ENCODE data around the gene RREB1.
"Not testable (repeated sequence)": the region's sequence is repeated elsewhere in the genome, so short reads cannot be mapped to it uniquely, and the experiment has no call there.

RREB1 gene

GRCh38 chr6:7247828-7248227, 140.1 kb downstream of the RREB1 start:
- no peak for DNase-seq

- no peak for DNase-seq
Measured at GRCh38 chr6:7249391-7249790, 141.6 kb downstream of the RREB1 start.

GRCh38 chr6:7249946-7250643, 142.3 kb downstream of the RREB1 start:
- no peak for DNase-seq

- no peak for DNase-seq
Measured at GRCh38 chr6:7250812-7251211, 143.1 kb downstream of the RREB1 start.

DNA sequence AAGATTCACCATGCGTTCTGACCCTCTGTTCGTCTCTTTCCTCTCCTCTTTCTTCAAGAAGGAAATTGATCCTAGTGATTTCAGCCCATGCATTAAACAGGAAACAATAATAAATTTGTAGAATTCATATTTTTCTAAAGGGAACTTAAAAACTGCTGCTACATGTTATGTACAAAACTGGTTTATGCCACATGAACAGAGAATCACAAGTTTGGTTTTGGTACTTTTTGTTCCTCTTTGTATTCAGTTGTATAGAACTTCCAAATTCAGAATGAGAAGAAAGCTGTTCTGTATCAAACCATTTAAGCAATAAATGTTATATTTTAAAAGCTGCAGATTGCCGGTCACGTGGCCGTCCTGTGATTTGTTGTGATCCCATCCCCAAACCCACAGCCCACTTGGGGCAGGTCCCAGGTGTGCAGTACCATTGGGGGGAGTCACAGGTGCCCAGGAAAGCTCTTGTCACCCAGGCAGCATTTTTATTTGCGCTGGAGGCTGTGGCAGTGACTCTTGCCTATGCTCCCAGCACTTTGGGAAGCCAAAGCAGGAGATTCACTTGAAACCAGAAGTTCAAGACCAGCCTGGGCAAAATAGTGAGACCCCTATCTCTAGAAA, 144.0 kb downstream of the RREB1 start:
- DNase-seq = no peak

DNA sequence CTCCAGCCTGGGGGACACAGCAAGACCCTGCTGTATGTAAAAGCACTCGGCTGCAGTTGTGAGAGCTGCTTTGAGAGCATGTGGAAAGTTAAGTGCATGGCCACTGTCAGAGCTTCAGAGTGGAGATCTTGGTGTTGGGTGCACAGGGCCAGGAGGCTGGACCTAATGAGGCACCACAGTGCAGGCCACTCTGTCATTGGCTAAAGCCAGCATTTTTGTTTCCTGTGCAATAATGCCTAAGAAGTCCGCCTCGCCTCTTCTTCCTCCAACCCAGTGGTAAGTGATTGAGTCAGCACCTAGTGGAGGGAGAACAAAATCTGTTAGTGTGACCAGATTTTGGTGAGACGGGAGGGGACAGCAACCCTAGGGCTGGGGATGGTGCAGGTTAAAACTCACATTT, 144.6 kb downstream of the RREB1 start:
- DNase-seq = no peak

GRCh38 chr6:7254980-7255835, 147.4 kb downstream of the RREB1 start:
- DNase-seq = no peak

DNA sequence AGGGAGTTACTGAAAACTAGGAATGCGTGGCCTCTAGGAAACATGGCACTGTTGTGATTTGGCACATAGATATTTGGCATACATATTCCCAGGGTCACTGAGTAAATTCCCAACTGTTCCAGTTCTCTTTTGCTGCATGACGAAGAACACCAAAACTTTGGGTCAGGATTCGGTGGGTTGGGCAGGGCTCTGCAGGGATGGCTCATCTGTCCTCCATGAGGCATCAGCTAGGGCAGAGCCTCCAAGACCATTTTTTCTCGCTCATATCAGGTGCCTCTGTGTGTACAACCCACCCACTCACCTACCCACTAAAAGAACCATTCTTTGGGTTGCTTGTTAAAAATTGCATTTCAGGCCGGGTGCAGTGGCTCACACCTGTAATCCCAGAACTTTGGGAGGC, 148.2 kb downstream of the RREB1 start:
- DNase-seq = no peak

GRCh38 chr6:7256785-7257184, 149.0 kb downstream of the RREB1 start:
- DNase-seq = no peak

DNA sequence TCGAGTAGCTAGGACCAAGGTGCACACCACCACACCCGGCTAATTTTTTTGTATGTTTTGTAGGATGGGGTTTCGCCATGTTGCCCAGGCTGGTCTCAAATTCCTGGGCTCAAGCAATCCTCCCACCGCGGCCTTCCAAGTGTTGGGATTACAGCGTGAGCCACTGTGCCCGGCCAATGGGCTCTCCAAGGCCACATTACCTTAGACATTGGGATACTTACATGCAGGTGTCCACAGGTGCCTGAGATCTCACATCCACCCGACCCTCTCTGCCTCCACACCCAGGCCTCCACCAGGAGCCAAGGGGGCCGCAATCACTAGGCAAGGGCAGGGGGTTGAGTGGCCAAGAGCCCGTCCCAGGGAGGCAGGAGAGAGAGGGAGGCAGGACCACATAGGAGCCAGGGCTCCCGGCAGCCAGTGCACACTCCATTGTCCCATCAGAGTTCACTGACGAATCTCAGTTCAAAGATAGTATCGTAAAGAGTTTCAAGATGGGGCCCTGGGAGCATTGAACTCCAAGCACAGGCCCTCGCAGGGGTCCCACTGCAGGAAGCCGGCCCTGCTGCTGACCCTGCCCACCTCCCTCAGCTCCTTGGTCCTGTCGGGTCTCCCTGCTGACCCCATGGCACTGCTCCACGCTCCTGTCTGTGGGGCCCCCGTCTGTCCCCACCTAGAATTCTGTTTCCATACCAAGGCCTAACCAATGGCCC, 149.9 kb downstream of the RREB1 start:
- no peak for DNase-seq

- no peak for DNase-seq
Measured at GRCh38 chr6:7258231-7258763, 150.5 kb downstream of the RREB1 start.

DNA sequence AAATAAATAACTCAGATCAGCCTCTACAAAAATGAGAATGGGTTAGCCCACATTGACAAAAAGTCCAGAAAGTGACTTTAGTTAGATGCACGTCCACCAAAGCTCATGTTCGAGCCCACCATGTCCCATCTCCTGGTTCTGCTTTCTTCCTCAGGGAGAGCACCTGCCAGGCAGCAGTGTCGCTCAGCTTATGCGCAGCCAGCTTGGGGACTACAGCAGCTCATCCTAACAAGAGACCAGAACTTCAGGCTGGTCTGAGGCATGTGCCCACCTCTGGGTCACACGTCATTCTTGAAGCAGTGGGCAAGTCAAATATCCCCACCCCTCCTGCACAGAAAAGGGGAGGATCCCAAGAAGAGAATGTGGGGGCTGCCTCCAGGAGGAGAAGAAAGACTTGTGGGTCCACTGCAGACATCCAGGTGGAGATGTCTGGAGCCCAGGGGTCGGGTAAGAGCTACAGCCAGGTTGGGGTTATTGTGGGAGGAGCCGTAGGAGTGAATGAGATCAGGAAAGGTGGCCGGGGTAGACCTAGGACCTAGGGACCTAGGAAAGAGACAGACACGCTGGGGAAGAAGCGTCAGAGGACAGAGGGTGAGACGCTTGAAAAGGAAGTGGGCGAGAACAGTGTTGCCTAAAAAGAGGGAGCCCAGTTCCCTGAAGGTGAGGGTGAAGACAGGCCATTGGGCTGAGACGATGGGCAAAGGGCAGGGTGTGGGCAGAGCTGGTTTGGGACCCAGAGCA, 152.7 kb downstream of the RREB1 start:
- DNase-seq = no peak

DNA sequence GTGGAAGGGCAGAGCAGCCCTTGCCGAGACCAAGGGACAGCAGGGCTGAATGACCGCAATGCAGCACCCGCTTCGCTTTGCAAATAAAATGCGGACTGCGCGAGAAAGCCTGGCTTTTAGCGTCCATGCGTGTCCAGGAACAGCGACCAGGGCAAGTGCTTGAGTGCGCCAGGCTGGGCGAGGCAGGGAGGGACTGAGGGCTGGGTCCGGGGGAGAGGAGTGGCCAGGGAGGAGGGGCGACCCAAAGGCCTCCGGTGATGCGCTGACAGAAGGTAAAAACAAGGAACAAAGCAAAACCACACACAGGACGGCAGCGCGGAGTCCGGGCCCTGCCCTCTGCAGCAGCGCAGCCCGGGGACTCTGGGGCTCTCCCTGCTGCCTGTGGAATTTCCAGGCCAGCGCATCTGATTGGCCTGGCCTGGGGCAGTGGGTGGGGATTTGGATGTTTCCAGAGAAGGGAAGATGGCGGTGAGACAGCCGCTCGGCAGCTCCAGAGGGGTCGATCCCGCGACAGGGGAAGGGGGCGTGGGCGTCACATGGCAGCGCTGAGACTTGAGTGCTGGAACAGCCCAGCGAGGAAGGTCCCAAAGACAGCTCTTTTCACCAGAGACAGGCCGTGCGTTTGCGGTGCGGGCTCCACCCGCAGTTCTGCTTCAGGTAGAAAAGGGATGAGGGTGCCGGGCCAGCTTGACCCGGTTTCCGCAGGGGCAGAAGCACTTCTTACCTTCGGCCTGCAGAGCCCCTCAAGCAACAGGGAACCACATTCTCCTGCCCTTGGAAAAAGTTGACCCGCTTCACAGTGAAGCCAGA, 153.5 kb downstream of the RREB1 start:
- DNase-seq = peak; percentile 71

DNA sequence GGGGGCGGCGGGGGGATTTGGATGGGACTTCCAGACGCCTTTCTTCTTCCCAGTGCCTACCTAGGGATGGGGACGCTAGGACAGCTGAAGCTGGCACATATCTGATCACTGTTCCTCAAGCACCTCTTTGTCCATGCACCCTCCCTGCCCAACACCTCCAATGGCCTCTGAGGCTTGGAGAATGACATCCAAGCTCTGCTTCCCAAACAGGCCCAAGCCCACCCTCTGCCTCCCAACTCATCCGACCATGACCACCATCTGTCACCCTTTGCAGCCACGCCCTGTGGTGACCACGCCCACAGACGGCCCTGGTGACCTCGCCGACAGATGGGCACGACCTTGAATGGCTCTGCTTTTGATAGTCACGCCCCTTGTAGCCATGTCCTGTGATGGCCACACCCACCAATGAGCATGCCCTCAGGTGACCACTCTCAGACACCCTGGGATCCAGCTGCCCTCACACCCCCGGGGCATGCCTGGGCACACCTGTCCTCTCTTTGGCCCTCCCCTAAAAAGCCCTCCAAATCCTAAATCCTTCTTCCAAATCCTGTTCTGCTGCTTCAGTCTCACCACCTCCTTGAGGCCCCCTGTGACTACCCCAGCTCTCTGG, 154.2 kb downstream of the RREB1 start:
- DNase-seq = peak; percentile 45

DNA sequence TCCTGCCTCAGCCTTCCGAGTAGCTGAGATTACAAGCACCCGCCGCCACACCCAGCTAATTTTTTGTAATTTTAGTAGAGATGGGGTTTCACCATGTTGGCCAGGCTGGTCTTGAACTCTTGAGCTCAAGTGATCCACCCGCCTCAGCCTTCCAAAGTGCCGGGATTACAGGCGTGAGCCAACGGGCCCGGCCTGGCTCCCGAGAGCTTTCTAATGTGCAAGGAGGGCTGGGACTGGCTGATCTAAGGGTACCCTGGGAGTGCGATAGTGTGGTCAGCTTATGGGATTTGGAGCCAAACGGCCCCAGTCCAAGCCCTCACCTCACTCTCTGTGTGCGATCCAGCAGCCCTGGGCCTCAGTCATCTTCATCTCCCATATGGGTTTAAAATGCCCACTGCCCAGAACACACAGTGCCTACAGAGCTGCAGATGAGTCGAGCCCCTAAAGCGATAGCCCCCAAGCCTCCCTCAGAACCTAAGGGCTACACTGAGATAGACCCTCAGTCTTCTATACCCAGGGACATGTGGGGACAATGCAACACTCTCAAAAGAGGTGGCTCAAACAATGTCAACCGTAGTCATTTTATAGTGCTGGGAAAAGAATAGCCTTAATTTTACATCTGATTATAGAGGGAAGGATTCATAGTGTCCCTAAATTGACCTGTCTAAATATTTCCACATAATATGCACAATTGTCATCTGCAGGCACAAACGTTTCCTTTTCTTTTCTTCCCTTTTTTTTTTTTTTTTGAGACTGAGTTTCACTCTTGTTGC, 155.2 kb downstream of the RREB1 start:
- no peak for DNase-seq

GRCh38 chr6:7263519-7263805, 155.7 kb downstream of the RREB1 start:
- DNase-seq = not testable (repeated sequence)

- no peak for DNase-seq
Measured at GRCh38 chr6:7264041-7264440, 156.3 kb downstream of the RREB1 start.

- DNase-seq = no peak
Measured at GRCh38 chr6:7264686-7265384, 157.1 kb downstream of the RREB1 start.

- not testable (repeated sequence) for DNase-seq
Measured at GRCh38 chr6:7265385-7265726, 157.6 kb downstream of the RREB1 start.

- DNase-seq = no peak
Measured at GRCh38 chr6:7267071-7267465, 159.3 kb downstream of the RREB1 start.
